K562 (cell line): ENCODE results near the gene CTU1.

ENCODE experiments used
- JUNB ChIP-seq: fragments of 450-650 bp; formaldehyde crosslinking; conservative IDR thresholded peaks from 2 replicates; pipeline ENCODE4 v1.4.0; 2020; ENCODE audit warnings: mild to moderate bottlenecking
- ZZZ3 ChIP-seq: fragments of 450-650 bp; IDR thresholded peaks from 2 replicates; pipeline ENCODE4 v1.6.1; 2016; ENCODE audit warnings: antibody characterized with exemption, mild to moderate bottlenecking, moderate library complexity

GRCh38 chr19:51107406-51108065, 673 bp downstream of the CTU1 start:
- TF ChIP-seq JUNB (CRISPR knock-in tag), result no peak
- TF ChIP-seq ZZZ3, result no peak
